Right renal pelvis (tissue), 4 donors: Measurements from ENCODE around the gene PTPRF. TPM values are rescaled to one million over a fixed set of nuclear protein-coding genes. Genes with fewer than 3 reads are reported as not detected.

ENCODE experiments used
- DNase-seq, 4 donors: peaks; one replicate each; pipeline ENCODE4 v3.0.0-alpha.2; 2013; ENCODE audit warnings: low read depth in 4 of 4, low spot score in 3 of 4, missing footprints in 1 of 4
- polyA plus RNA-seq, 4 donors: library from polyadenylated mRNA; unstranded; fragments of 120-200 nt; gene quantifications; one replicate each; pipeline ENCODE4 v1.2.1, GENCODE V29; 2013; ENCODE audit not compliant: insufficient read length in 4 of 4

The PTPRF gene
- polyA plus RNA-seq, 4 donors, result 203 to 222 (median 211) TPM

DNA sequence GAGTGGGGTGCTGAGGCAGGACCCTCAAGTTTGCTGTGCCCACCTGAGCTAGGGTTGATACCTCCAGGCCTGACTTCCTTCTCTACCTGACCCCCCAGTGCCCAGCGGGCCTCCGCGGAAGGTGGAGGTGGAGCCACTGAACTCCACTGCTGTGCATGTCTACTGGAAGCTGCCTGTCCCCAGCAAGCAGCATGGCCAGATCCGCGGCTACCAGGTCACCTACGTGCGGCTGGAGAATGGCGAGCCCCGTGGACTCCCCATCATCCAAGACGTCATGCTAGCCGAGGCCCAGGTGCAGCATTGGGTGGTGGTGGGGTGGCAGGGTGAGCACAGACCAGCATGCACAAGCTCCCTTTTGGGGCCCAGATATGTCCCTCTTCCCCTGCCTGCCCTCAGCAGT is 67.9 kb downstream of the PTPRF start:
- DNase-seq, result no peak

DNA sequence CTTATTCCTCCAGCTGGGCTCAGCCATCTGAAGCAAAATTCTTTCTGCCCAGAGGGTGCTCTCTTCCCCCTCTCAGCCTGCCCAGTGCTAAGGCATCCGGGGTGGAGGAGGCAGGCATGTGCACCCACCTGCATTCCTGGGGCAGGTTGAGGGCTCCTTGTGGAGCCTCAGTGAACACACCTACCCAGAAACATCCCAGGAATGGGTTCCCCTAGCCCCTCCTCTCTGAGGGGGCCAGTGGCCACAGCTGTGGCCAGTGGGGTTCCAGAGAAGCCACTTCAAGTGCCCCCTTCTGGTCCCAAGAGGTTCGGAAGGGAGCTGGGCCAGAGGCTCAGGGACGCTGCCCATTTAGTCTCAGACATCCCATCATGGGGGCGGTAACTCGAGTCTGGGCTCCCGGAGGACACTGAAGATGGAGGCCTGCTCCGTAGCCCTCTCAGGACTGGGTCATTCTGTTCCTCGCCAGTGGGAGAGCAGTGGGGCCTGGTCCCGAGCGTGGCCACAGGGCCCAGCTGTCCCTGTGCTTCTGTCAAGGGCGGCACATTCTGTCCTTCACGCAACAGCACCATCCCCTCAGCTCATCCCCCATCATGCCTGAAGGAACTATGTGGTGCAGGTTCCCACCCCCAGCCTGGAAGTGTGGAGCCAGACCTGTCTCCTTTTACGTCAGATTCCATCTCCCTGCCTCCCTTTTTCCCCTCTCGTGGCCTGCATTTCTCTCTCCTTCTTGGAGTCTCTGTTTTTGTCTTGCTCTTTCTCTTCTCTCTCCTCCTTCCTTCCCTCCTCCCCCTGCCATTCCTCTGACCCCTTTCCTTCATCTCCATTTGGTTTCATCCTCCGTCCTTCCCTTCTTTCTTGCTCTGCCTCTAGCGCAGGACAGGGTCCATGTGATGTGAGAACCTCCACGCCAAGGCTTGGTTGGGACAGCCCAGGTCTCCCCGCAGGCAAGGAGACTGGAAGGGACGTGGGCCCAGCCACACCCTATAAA is 69.6 kb downstream of the PTPRF start:
- DNase-seq, result no peak

DNA sequence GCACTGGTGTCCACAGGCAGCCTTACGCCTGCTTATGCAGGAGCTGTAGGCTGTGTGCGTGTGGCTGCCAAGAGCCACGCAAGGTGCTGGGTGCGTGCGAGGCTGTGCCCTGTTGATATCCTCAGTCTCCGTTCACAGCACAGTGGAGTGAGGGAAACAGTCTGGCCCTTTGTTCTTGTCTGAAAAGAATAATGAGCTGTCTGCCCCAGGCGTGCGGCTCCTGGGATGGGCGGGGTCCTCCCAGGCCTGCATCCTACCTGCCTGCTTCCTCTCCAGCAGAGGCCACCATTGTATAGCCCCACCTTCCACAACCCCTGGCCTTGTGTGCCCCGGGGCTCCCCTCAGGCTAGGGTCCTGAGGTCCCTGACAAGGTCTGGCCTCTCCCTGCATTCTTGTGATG is 72.3 kb downstream of the PTPRF start:
- no peak for DNase-seq

DNA sequence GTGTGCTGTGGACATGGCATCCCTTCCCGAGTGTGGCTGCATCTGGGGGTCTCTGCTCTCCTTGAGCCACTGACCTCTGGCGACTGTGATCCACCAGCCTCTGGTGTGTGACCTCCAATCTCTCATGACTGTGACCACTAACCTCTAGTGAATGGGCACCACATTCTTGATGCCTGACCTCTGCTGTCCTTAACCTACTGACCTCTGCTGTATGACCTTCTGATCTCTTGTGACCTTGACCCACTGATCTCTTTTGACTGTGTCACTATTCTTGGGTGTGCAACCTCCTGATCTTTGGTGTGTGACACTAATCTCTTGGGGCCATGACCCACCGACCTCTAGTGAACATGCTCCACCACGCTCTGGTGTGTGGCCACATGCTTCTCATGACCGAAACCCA is 73.5 kb downstream of the PTPRF start:
- no peak for DNase-seq

DNA sequence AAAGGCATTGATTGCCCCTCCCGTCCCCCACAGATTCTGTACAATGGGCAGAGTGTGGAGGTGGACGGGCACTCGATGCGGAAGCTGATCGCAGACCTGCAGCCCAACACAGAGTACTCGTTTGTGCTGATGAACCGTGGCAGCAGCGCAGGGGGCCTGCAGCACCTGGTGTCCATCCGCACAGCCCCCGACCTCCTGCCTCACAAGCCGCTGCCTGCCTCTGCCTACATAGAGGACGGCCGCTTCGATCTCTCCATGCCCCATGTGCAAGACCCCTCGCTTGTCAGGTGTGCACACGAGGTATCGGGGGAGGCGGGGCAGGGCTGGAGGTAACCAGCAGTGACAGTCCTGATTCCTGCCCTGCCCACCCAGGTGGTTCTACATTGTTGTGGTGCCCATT is 74.5 kb downstream of the PTPRF start:
- DNase-seq, result no peak

DNA sequence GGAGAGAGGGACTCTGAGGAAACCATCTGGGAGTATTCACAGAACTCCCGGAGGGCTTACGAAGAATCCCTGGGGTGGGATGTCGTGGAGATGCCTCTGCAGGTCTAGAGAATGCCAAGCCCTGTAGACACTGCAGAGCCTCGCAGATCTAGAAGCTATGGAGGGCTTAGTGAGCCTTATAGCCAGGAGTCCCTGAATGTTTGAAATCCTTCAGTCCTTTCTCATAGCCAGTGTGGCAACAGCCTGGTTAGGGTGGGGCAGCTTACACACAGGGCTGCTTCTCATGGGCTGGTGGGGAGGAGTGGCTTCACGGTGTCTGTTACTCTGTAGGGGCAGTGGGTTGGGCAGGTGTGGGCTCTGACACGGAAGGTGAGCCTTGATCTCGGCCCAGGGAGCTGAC is 75.1 kb downstream of the PTPRF start:
- DNase-seq, result no peak

DNA sequence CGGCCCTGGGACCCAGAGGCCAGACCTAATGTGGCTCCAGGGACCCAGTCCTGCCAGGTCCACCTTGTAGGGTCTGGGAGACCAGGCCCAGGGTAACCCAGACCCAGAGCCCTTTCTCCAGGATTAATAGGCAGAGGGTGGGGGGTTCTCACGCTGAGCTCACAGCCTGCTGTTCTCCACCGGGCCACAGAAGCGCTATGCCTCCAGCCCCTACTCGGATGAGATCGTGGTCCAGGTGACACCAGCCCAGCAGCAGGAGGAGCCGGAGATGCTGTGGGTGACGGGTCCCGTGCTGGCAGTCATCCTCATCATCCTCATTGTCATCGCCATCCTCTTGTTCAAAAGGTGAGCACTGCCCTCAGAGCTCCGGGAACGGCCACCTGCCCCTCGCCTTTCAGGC is 75.9 kb downstream of the PTPRF start:
- DNase-seq, result no peak

DNA sequence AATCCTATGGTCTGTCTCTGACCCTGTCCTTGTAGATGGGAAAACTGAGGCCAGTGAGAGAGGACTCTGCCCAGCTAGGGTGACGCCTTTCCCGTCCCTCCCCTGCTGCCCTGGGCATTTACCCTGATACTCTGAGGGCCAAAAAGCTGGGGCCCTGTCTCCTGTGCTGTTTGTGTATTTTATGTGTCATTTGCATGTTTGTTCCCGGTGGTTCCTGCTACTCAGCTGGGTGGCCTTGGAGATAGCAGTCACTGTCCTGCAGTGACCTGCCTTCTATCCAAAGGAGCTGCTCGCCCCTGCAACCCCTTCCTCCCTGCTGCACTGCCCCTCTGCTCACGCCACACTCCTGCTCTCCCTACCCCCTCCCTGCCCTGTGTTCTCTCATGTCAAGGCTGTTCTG is 78.1 kb downstream of the PTPRF start:
- no peak for DNase-seq

DNA sequence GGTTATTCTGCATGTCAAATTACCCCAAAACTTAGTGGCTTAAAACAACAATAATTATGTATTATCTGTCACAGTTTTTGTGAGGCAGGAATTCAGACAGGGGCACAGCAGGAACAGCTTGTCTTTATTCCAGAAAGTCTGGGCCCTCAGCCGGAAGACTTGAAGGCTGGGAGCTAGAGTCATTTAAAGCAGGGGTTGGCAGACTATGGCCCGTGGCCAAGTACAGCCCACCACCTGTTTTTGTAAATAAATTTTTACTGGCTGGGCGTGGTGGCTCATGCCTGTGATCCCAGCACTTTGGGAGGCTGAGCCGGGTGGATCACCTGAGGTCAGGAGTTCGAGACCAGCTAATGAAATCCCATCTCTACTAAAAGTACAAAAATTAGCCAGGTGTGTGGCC is 79.7 kb downstream of the PTPRF start:
- DNase-seq, result no peak

DNA sequence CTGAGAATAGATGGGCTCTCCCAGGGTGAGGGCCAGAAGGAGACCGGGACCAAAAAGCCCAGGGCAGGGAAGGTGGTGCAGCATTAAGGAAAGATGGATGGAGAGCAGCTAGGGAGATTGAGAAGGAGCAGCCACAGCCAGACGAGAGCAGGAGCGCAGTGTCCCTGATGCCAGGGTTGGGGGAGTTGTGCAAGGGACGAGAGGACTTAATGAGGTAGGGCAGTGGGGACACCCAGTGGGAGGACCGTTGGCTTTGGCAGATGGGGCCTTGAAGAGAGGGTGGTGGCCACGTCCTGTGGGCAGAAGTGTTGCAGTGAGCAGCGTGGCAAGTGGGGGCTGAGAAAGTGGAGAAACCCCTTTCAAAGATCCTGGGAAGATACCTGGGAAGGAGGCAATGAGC is 81.3 kb downstream of the PTPRF start:
- DNase-seq, result no peak

DNA sequence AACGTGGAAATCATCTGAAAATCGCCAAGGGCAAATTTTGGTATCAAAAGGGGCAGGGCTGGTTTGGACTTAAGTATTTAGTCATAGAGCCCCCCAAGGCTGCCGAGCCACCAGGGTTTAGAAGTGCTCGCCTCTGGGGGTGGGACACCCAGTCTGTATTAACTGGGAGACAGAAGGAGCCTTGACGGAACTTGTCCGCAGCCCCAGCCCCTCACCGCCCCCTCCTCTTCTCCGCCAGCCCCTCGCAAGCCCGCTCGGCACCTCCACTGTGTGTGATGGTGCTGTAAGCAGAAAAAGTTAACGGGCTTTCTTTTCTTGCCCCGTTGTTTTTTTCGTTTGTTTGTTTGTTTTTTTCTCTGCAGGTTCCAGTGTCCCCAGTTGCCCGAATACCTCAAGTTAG is 81.7 kb downstream of the PTPRF start:
- DNase-seq, result no peak

DNA sequence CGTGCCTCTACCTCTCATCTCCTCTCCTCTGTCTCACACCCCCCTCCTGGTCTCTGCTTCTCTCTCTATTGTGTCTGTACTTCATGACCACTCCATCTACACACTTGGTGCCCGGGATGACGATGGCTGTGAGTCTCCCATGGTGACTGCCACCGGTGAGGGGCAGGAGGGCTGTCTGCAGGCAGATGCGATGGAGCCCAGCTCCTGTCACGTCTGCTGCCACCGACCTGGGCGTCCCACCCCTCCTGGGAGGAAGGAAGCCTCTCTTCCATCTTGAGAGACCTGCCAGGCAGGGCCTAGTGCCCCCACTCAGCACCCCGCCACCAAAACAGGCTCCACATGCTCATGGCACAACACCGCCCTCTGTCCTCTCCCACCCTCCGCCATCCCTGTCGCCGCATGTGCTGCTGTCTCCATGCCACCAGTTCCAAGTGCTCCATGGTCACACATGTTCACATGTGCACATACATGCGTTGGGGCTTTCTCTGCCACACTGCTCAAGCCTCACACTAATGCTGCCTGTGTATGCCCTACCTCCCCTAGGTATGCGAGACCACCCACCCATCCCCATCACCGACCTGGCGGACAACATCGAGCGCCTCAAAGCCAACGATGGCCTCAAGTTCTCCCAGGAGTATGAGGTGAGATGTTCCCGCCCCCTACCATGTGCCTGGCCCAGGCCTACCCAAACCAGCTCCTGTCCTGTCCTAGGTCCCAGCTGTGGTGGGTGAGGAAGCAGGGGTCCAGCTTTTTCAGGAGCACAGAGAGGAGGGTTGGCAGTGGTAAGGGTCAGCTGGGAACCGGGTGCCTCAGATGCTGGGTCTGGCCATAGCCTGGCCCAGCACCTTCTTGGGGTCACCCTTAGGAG is 82.6 kb downstream of the PTPRF start:
- no peak for DNase-seq

DNA sequence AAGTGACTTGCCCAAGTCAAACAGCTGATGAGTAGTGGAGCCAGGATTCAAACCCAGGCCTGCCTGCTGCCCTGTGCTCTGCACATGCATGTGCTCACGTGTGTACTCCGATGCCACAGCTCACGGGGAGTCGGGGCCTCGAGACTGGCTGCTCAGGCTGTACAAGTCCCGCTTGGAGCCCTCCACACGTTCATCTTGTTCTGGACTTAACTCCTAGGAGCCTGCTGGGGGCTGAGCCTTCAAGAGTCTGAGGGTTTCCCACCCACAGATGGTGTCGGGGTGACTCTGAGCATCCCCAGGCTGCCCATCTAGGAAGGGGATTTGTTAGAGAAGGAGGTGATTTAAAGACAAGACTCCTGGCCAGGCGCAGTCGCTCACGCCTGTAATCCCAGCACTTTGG is 83.5 kb downstream of the PTPRF start:
- no peak for DNase-seq

DNA sequence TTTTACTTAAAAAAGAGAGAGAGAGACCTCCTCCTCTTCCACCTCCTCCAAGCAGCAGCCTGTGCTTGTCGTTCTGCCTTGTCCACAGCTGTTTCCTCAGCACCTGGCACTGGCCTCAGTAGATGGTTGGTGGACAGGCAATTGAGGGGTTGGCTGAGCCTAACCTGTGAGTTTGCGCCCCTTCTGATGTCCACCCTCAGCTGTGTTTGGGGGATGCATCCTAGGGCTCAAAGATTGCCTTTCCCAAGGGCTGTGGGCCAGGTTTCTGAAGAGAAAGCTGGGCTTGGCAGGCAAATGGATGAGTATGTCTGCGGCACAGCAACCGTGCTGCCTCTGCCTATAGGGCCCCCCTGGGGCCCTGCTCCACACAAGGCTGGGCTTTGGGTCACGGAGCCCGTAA is 84.2 kb downstream of the PTPRF start:
- no peak for DNase-seq

DNA sequence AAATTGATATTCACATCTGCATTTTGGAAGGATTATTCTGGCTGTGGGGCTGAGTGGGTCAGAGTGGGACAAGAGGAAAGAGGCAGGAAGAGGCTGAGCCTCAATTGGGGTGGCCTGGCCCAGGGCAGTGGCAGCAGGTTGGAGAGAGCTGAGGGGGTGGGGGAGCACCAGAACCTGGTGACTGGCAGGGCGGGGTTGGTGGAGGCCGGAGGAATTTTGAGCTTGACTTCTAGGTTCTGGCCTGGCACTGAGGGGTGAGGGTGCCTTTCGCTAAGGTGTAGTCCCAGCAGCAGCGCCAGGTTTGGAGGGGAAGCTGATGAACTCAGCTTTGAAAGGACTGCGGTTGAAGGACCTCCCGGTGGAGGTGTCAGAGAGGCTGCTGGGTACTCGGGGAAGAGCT is 85.7 kb downstream of the PTPRF start:
- no peak for DNase-seq

DNA sequence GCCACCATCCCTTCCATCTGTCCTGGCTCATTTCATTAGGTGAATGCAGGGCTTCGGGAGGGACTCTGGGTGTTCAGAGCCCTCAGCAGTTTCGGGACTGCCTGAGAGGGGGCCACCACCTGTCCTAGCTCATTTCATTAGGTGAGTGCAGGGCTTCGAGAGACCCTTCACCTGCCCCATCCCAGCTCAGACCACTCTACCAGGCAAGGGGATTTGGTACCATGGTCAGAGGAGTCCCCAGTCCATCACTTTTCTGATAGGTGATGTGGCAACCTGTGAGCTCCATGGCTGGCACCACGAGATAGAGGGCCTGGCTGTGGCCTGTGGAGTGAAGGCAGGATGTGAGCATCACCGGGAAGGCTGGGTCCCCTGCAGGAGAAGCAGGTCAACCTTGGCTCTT is 86.3 kb downstream of the PTPRF start:
- no peak for DNase-seq

DNA sequence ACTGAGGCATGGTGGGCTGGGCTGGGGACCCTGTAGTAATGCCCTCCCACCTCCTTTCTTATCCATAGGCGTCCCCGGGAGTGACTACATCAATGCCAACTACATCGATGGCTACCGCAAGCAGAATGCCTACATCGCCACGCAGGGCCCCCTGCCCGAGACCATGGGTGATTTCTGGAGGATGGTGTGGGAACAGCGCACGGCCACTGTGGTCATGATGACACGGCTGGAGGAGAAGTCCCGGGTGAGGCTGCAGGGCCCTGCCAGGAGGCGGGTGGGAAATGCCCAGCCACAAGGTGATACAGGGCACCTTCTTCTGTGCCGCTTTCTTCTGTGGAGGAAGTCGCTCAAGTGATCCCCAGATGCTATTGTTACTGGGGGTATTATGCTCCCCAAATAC is 87.0 kb downstream of the PTPRF start:
- DNase-seq, result no peak

DNA sequence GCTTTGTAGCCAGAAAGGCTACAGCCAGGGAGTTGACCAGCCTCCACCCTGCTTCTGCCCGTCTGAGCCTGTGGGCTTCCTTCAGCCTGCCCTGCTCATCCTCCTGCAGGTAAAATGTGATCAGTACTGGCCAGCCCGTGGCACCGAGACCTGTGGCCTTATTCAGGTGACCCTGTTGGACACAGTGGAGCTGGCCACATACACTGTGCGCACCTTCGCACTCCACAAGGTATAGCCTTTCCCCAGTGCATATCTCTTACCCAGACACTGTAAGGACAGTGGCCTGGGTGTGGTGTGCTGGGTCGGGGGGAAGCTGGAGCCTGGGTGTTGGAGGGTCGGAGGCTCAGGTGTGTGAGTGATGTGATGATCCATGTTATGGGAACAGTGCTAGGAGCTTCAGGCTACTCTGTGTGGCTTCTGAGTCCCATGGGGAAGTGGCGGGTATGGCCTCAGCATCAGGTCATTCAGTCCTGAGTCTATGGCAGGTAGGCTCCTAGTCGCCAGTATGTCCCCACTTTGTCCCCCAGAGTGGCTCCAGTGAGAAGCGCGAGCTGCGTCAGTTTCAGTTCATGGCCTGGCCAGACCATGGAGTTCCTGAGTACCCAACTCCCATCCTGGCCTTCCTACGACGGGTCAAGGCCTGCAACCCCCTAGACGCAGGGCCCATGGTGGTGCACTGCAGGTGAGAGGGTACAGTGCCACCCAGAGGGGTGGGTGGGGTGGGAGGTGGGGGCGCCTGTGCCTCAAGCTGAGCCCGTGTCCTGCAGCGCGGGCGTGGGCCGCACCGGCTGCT is 88.0 kb downstream of the PTPRF start:
- DNase-seq, result no peak

DNA sequence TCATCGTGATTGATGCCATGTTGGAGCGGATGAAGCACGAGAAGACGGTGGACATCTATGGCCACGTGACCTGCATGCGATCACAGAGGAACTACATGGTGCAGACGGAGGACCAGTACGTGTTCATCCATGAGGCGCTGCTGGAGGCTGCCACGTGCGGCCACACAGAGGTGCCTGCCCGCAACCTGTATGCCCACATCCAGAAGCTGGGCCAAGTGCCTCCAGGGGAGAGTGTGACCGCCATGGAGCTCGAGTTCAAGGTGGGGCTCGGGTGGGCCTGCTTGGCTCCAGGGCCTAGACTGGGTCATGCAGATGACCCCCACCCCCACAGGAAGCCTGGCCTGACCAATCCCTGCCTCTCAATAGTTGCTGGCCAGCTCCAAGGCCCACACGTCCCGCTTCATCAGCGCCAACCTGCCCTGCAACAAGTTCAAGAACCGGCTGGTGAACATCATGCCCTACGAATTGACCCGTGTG is 88.7 kb downstream of the PTPRF start:
- DNase-seq, result no peak

DNA sequence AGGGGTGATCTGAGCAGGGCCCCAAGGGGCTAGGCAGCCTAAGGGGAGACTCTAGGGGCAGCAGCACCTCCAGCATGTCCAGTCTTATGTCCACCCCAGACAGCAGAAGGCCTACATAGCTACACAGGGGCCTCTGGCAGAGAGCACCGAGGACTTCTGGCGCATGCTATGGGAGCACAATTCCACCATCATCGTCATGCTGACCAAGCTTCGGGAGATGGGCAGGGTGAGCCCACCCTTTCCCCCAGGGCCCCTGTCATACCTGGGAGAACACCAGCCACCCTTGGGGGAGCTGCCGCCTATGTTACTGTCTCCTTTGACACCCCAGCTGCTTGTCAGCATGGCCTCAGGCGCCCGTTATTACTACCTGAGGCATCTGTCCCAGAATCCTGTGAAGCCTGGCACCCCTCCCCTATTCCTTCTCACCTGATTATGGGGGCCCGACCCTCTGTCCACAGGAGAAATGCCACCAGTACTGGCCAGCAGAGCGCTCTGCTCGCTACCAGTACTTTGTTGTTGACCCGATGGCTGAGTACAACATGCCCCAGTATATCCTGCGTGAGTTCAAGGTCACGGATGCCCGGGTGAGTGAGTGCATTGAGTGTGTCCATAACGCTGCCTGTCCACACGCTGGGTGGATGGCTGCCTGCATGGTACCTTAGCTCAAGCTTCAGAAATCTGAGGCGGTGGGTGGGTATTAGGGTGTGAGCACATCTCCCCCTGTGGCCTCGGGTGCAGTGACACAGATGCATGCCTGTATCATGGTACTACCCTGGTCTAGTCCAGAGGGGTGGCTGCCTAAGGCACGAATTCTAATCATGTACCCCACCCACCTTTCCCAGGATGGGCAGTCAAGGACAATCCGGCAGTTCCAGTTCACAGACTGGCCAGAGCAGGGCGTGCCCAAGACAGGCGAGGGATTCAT is 89.6 kb downstream of the PTPRF start:
- no peak for DNase-seq
